HL-60 (cell line): ENCODE data around the gene KCNQ5.
"Not testable (repeated sequence)": the region's sequence is repeated elsewhere in the genome, so short reads cannot be mapped to it uniquely, and the experiment has no call there.

Experiments
- DNase-seq, 2 experiments: peaks; one replicate each; pipeline ENCODE4 v3.0.0-alpha.2; 2010 to 2020; ENCODE audit warnings: low read depth in 1 of 2, low spot score in 1 of 2
- H3K27ac ChIP-seq: fragments of 250-450 bp; sonication (Bioruptor Pico); replicated peaks from 2 replicates; pipeline ENCODE4 v1.5.1; 2020; ENCODE audit warnings: mild to moderate bottlenecking, moderate library complexity
- H3K27me3 ChIP-seq: fragments of 250-450 bp; sonication (Bioruptor Pico); 2 replicates; pipeline ENCODE4 v1.5.1; 2021; ENCODE audit warnings: mild to moderate bottlenecking, moderate library complexity; ENCODE audit not compliant: insufficient read depth, poor library complexity, severe bottlenecking
- H3K4me3 ChIP-seq: replicated peaks from 2 replicates; pipeline ENCODE4 v1.5.1; 2011; ENCODE audit warnings: mild to moderate bottlenecking, control low read depth, low read length; ENCODE audit not compliant: insufficient read depth
- CTCF ChIP-seq: IDR thresholded peaks from one replicate; pipeline ENCODE4 v1.5.1; 2011; ENCODE audit warnings: low read length, control low read depth, inconsistent platforms; ENCODE audit not compliant: insufficient read depth
- GABPA ChIP-seq: IDR thresholded peaks from 2 replicates; pipeline ENCODE4 v1.6.1; 2012; ENCODE audit warnings: low read depth
- POLR2AphosphoS5 ChIP-seq: IDR thresholded peaks from 2 replicates; pipeline ENCODE4 v1.6.1; 2012; ENCODE audit warnings: low read depth
- REST ChIP-seq: IDR thresholded peaks from 2 replicates; pipeline ENCODE4 v1.6.1; 2012; ENCODE audit warnings: low read depth; ENCODE audit not compliant: insufficient replicate concordance
- SPI1 ChIP-seq: IDR thresholded peaks from 2 replicates; pipeline ENCODE4 v1.6.1; 2012; ENCODE audit warnings: low read depth, mild to moderate bottlenecking, borderline replicate concordance

KCNQ5 gene

GRCh38 chr6:73182021-73182607 is 560.2 kb downstream of the KCNQ5 start:
- Histone ChIP-seq H3K27me3 (no peaks in the 10 kb centered on the region), H3K27ac (no peak overlapping the region), H3K4me3 (no peak overlapping the region)
- TF ChIP-seq SPI1: no peak
- no peak for TF ChIP-seq CTCF
- no peak for TF ChIP-seq POLR2AphosphoS5
- no peak for TF ChIP-seq REST
- no peak for TF ChIP-seq GABPA
- DNase-seq: no peak

GRCh38 chr6:73193302-73193701 is 571.4 kb downstream of the KCNQ5 start:
- not testable (repeated sequence) for H3K27me3 ChIP-seq, DNase-seq, H3K27ac ChIP-seq, H3K4me3 ChIP-seq

GRCh38 chr6:73194744-73195143 is 572.9 kb downstream of the KCNQ5 start:
- no peak overlapping the region for H3K4me3 ChIP-seq
- no peaks in the 10 kb centered on the region for H3K27me3 ChIP-seq
- no peak for TF ChIP-seq GABPA
- TF ChIP-seq REST: no peak
- no peak for TF ChIP-seq SPI1
- no peak for TF ChIP-seq POLR2AphosphoS5
- no peak for TF ChIP-seq CTCF
- H3K27ac ChIP-seq: no peak overlapping the region
- DNase-seq: no peak

- no peak for DNase-seq
- no peaks in the 10 kb centered on the region for H3K27me3 ChIP-seq
- TF ChIP-seq SPI1: no peak
- no peak for TF ChIP-seq REST
- no peak for TF ChIP-seq POLR2AphosphoS5
- no peak for TF ChIP-seq GABPA
- no peak for TF ChIP-seq CTCF
Observed at GRCh38 chr6:73200247-73200646, 578.4 kb downstream of the KCNQ5 start.

More at GRCh38 chr6:73200247-73200646, 578.4 kb downstream of the KCNQ5 start:
- Histone ChIP-seq H3K4me3 (no peak overlapping the region), H3K27ac (no peak overlapping the region)
